PC-9 (cell line): ENCODE measurements around the gene AVPR1B. TPM values are rescaled to one million over a fixed set of nuclear protein-coding genes. Genes with fewer than 3 reads are reported as not detected.

Experiments
- BruUV-seq: library from RNA; stranded (reverse); fragments of 400-500 nt; replicated peaks from 2 replicates; lab custom pipeline; 2021; lab: Mats Ljungman, UMichigan
- CTCF ChIA-PET: fragments of 300-600 bp; sonication (Branson Sonifier 250); formaldehyde crosslinking; loops from one replicate; lab custom pipeline; 2022; ENCODE audit warnings: antibody characterized with exemption; lab: Charles Lee
- POLR2A ChIA-PET: fragments of 300-600 bp; sonication (Branson Sonifier 250); formaldehyde crosslinking; loops from one replicate; lab custom pipeline; 2022; ENCODE audit warnings: antibody characterized with exemption; ENCODE audit not compliant: unreplicated experiment; lab: Charles Lee
- DNase-seq, 2 experiments: peaks; one replicate each; pipeline versions ENCODE4 v3.0.0 to v3.0.0-alpha.2; 2015 to 2022; ENCODE audit warnings: mixed read lengths in 1 of 2
- H2AFZ ChIP-seq: fragments of 200-600 bp; sonication (generic); 2 replicates; pipeline ENCODE4 v1.8.1; 2017; ENCODE audit warnings: antibody characterized with exemption
- H3F3A ChIP-seq: fragments of 200-600 bp; sonication (generic); 2 replicates; pipeline ENCODE4 v1.8.1; 2017; ENCODE audit warnings: antibody characterized with exemption, mild to moderate bottlenecking, low read depth; ENCODE audit not compliant: insufficient read depth
- H3K27ac ChIP-seq: fragments of 200-600 bp; sonication (generic); 2 replicates; pipeline ENCODE4 v1.6.1; 2016; ENCODE audit warnings: mixed run types
- H3K27me3 ChIP-seq: fragments of 200-600 bp; sonication (generic); 2 replicates; pipeline ENCODE4 v1.6.1; 2016; ENCODE audit warnings: low read depth, mixed run types; ENCODE audit not compliant: insufficient read depth
- H3K36me3 ChIP-seq: fragments of 200-600 bp; sonication (generic); 2 replicates; pipeline ENCODE4 v1.6.1; 2016; ENCODE audit warnings: low read depth, mixed run types
- H3K4me1 ChIP-seq: fragments of 200-600 bp; sonication (generic); replicated peaks from 2 replicates; pipeline ENCODE4 v1.6.1; 2016; ENCODE audit warnings: mixed run types; ENCODE audit not compliant: insufficient read depth
- H3K4me2 ChIP-seq: fragments of 200-600 bp; sonication (generic); 2 replicates; pipeline ENCODE4 v1.6.1; 2017; ENCODE audit warnings: mixed run types
- H3K4me3 ChIP-seq: fragments of 200-600 bp; sonication (generic); 2 replicates; pipeline ENCODE4 v1.6.1; 2016; ENCODE audit warnings: mixed run types
- H3K79me2 ChIP-seq: fragments of 200-600 bp; sonication (generic); 2 replicates; pipeline ENCODE4 v1.6.1; 2017; ENCODE audit warnings: low read depth, mixed run types
- H3K9me2 ChIP-seq: fragments of 200-600 bp; sonication (generic); 2 replicates; pipeline ENCODE4 v1.8.1; 2017; ENCODE audit warnings: mild to moderate bottlenecking; ENCODE audit not compliant: insufficient read depth
- H3K9me3 ChIP-seq: fragments of 200-600 bp; sonication (generic); 2 replicates; pipeline ENCODE4 v1.8.1; 2016; ENCODE audit warnings: low read depth; ENCODE audit not compliant: insufficient read depth
- H4K20me1 ChIP-seq: fragments of 200-600 bp; sonication (generic); 2 replicates; pipeline ENCODE4 v1.8.1; 2017; ENCODE audit not compliant: insufficient read depth
- CTCF ChIP-seq: fragments of 200-600 bp; sonication (generic); conservative IDR thresholded peaks from 2 replicates; pipeline ENCODE4 v1.6.1; 2017; ENCODE audit warnings: mixed run types, antibody characterized with exemption, mild to moderate bottlenecking, moderate library complexity
- EZH2 ChIP-seq: fragments of 200-600 bp; sonication (generic); IDR thresholded peaks from 2 replicates; pipeline ENCODE4 v1.8.0; 2017; ENCODE audit warnings: antibody characterized with exemption, low read depth
- intact Hi-C: fragments of 100-400 bp; cut with micrococcal nuclease; formaldehyde crosslinking; loops from one replicate; pipeline ENCODE4 v1.10.0; 2022; ENCODE audit not compliant: unreplicated experiment
- total RNA-seq: library from RNA; stranded (reverse); gene quantifications from 2 replicates; pipeline ENCODE4 v1.2.3, GENCODE V29; 2021

Gene AVPR1B
- total RNA-seq, 1 experiment from 2014 or later, result not detected

GRCh38 chr1:206068314-206068713 is 48.9 kb downstream of the AVPR1B start:
- Histone ChIP-seq H3K27ac (no peak overlapping the region), H3K27me3 (no peaks in the 10 kb centered on the region), H3K4me2 (no peak overlapping the region), H3K79me2 (no peaks in the 10 kb centered on the region), H3K36me3 (no peaks in the 10 kb centered on the region), H4K20me1 (no peaks in the 10 kb centered on the region), H3F3A (no peaks in the 10 kb centered on the region), H2AFZ (no peak overlapping the region), H3K9me2 (no peaks in the 10 kb centered on the region), H3K4me1 (no peaks in the 10 kb centered on the region), H3K9me3 (no peaks in the 10 kb centered on the region), H3K4me3 (no peak overlapping the region)
- no peak for DNase-seq
- ChIA-PET POLR2A (no interaction called here), CTCF (no interaction called here)
- TF ChIP-seq CTCF, result no peak
- no peak for TF ChIP-seq EZH2
- BruUV-seq, result no TSS peak
- intact Hi-C loops, result no loop called here

- Histone ChIP-seq H4K20me1 (no peaks in the 10 kb centered on the region), H3K4me2 (no peak overlapping the region), H3K79me2 (no peaks in the 10 kb centered on the region), H3K36me3 (no peaks in the 10 kb centered on the region), H3K9me3 (no peaks in the 10 kb centered on the region), H2AFZ (no peak overlapping the region), H3K9me2 (no peaks in the 10 kb centered on the region), H3K27me3 (no peaks in the 10 kb centered on the region), H3F3A (no peaks in the 10 kb centered on the region), H3K4me3 (no peak overlapping the region), H3K27ac (no peak overlapping the region), H3K4me1 (no peaks in the 10 kb centered on the region)
- ChIA-PET POLR2A (no interaction called here), CTCF (no interaction called here)
- no peak for DNase-seq
- intact Hi-C loops, result no loop called here
- BruUV-seq, result no TSS peak
- no peak for TF ChIP-seq EZH2
- no peak for TF ChIP-seq CTCF
Observed at GRCh38 chr1:206067486-206068227, 49.5 kb downstream of the AVPR1B start.

DNA sequence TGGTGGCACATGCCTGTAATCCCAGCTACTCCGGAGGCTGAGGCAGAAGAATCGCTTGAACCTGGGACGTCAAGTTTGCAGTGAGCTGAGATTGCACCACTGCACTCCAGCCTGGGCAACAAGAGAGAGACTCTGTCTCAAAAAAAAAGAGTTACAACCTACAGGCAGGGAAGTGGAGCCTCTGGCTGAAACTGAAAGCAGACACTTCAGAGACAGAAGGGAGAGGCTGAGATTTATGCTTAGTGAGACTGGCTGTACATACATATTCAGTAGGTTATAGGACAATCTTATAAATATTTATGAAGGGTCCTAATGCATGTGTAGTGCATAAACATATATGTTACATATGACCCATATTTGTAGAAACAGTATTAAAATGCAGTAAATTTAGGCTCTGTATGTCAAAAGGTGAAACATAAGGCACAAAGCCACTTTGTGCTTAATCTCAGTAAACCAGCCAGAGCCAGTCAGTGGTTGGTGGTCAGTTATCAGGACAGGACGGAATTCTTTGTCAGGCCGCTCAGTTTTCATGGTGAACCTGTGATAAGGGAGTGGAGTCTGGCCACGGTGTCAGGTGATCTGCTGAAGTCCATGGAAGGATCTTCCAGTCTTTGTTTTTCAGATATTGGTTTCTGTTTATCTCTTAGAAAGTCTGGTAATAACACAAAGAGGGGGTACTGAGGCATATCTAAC is 50.6 kb downstream of the AVPR1B start:
- Histone ChIP-seq H3K27ac (no peak overlapping the region), H3K9me2 (no peaks in the 10 kb centered on the region), H2AFZ (no peak overlapping the region), H3F3A (no peaks in the 10 kb centered on the region), H3K4me2 (no peak overlapping the region), H3K4me1 (no peaks in the 10 kb centered on the region), H4K20me1 (no peaks in the 10 kb centered on the region), H3K4me3 (no peak overlapping the region), H3K79me2 (no peaks in the 10 kb centered on the region), H3K36me3 (no peaks in the 10 kb centered on the region), H3K27me3 (no peaks in the 10 kb centered on the region), H3K9me3 (no peaks in the 10 kb centered on the region)
- POLR2A ChIA-PET, result no interaction called here
- DNase-seq, result no peak
- TF ChIP-seq CTCF, result no peak
- TF ChIP-seq EZH2, result no peak
- BruUV-seq, result no TSS peak
- CTCF ChIA-PET, result no interaction called here
- intact Hi-C loops, result no loop called here
